H9 (cell line): Measurements from ENCODE around the gene AP1G2. TPM values are rescaled to one million over a fixed set of nuclear protein-coding genes. Genes with fewer than 3 reads are reported as not detected.
A peak's percentile ranks its signal among the peaks of the same experiment; 100 is the strongest.

Experiments used
- DNase-seq: peaks from one replicate; pipeline ENCODE4 v3.0.0-alpha.2; 2017
- H2AFZ ChIP-seq: one replicate; pipeline ENCODE4 v1.6.1; 2013; ENCODE audit warnings: mild to moderate bottlenecking, low read length, control low read depth, moderate library complexity
- H2AK5ac ChIP-seq: 2 replicates; pipeline ENCODE4 v1.6.1; 2013; ENCODE audit warnings: low read length, control low read depth, mixed read lengths; ENCODE audit not compliant: insufficient read length
- H2BK120ac ChIP-seq: one replicate; pipeline ENCODE4 v1.6.1; 2013; ENCODE audit warnings: low read depth, mild to moderate bottlenecking, low read length, control low read depth, inconsistent platforms; ENCODE audit not compliant: poor library complexity, severe bottlenecking
- H2BK12ac ChIP-seq: 2 replicates; pipeline ENCODE4 v1.6.1; 2013; ENCODE audit warnings: low read length, control low read depth, mixed read lengths, low read depth; ENCODE audit not compliant: insufficient read length
- H2BK15ac ChIP-seq: 2 replicates; pipeline ENCODE4 v1.6.1; 2013; ENCODE audit warnings: low read depth, low read length, control low read depth
- H2BK20ac ChIP-seq: one replicate; pipeline ENCODE4 v1.6.1; 2013; ENCODE audit warnings: low read depth, mild to moderate bottlenecking, low read length, control low read depth, inconsistent platforms; ENCODE audit not compliant: poor library complexity, severe bottlenecking
- H2BK5ac ChIP-seq: 2 replicates; pipeline ENCODE4 v1.6.1; 2013; ENCODE audit warnings: low read length, control low read depth, mixed read lengths; ENCODE audit not compliant: insufficient read length
- H3K14ac ChIP-seq: 2 replicates; pipeline ENCODE4 v1.6.1; 2013; ENCODE audit warnings: low read length, control low read depth; ENCODE audit not compliant: insufficient read depth
- H3K18ac ChIP-seq: 2 replicates; pipeline ENCODE4 v1.6.1; 2013; ENCODE audit warnings: low read depth, mild to moderate bottlenecking, mixed read lengths, low read length, control low read depth; ENCODE audit not compliant: insufficient read length
- H3K23ac ChIP-seq: 2 replicates; pipeline ENCODE4 v1.6.1; 2013; ENCODE audit warnings: low read length, control low read depth, mixed read lengths, low read depth; ENCODE audit not compliant: insufficient read length
- H3K23me2 ChIP-seq: 2 replicates; pipeline ENCODE4 v1.6.1; 2013; ENCODE audit warnings: low read depth, mild to moderate bottlenecking, mixed read lengths, low read length, control low read depth; ENCODE audit not compliant: insufficient read length, poor library complexity, severe bottlenecking
- H3K27ac ChIP-seq: 2 replicates; pipeline ENCODE4 v1.5.1; 2013; ENCODE audit warnings: low read length, control low read depth, mixed read lengths, low read depth; ENCODE audit not compliant: insufficient read length
- H3K27me3 ChIP-seq: 2 replicates; pipeline ENCODE4 v1.6.1; 2013; ENCODE audit warnings: low read length, control low read depth, inconsistent platforms; ENCODE audit not compliant: insufficient read depth
- H3K4ac ChIP-seq: 2 replicates; pipeline ENCODE4 v1.6.1; 2013; ENCODE audit warnings: low read depth, mild to moderate bottlenecking, control low read depth, inconsistent platforms, low read length, moderate library complexity
- H3K4me1 ChIP-seq: 2 replicates; pipeline ENCODE4 v1.6.1; 2013; ENCODE audit warnings: low read length, control low read depth, inconsistent platforms; ENCODE audit not compliant: insufficient read depth
- H3K4me2 ChIP-seq: 2 replicates; pipeline ENCODE4 v1.6.1; 2013; ENCODE audit warnings: low read length, control low read depth, mixed read lengths; ENCODE audit not compliant: insufficient read length, insufficient read depth
- H3K56ac ChIP-seq: 2 replicates; pipeline ENCODE4 v1.6.1; 2013; ENCODE audit warnings: low read depth, mild to moderate bottlenecking, mixed read lengths, low read length, control low read depth; ENCODE audit not compliant: insufficient read length
- H3K79me1 ChIP-seq: 2 replicates; pipeline ENCODE4 v1.6.1; 2013; ENCODE audit warnings: low read depth, mild to moderate bottlenecking, moderate library complexity, low read length, control low read depth, inconsistent platforms; ENCODE audit not compliant: insufficient read depth, poor library complexity, severe bottlenecking
- H3K79me2 ChIP-seq: 2 replicates; pipeline ENCODE4 v1.6.1; 2013; ENCODE audit warnings: low read length, control low read depth, inconsistent platforms; ENCODE audit not compliant: insufficient read depth
- H3K9ac ChIP-seq: 2 replicates; pipeline ENCODE4 v1.6.1; 2013; ENCODE audit warnings: low read length, control low read depth, mixed read lengths; ENCODE audit not compliant: insufficient read length; ENCODE audit errors: extremely low read depth
- H3K9me3 ChIP-seq: one replicate; pipeline ENCODE4 v1.6.1; 2013; ENCODE audit warnings: low read depth, low read length, inconsistent platforms; ENCODE audit not compliant: control insufficient read depth
- H3T11ph ChIP-seq: one replicate; pipeline ENCODE4 v1.6.1; 2013; ENCODE audit warnings: mild to moderate bottlenecking, low read length, control low read depth, inconsistent platforms
- H4K20me1 ChIP-seq: one replicate; pipeline ENCODE4 v1.6.1; 2013; ENCODE audit not compliant: control insufficient read depth, insufficient read length, insufficient read depth
- H4K5ac ChIP-seq: 2 replicates; pipeline ENCODE4 v1.6.1; 2013; ENCODE audit warnings: low read depth, mild to moderate bottlenecking, mixed read lengths, low read length, control low read depth; ENCODE audit not compliant: insufficient read length
- H4K8ac ChIP-seq: replicated peaks from 2 replicates; pipeline ENCODE4 v1.6.1; 2013; ENCODE audit warnings: low read length, control low read depth, mixed read lengths, low read depth; ENCODE audit not compliant: insufficient read length
- H4K91ac ChIP-seq: 2 replicates; pipeline ENCODE4 v1.6.1; 2013; ENCODE audit warnings: low read depth, mild to moderate bottlenecking, moderate library complexity, mixed read lengths, low read length, control low read depth; ENCODE audit not compliant: insufficient read length
- H3K27ac Mint-ChIP-seq, 3 experiments: 2 replicates in 2 of 3; 3 replicates in 1 of 3; pipeline ENCODE4 v1.8.0; 2020 to 2021; ENCODE audit warnings: mixed read lengths in 3 of 3, mild to moderate bottlenecking in 1 of 3, moderate library complexity in 1 of 3
- H3K27me3 Mint-ChIP-seq: 2 replicates; pipeline ENCODE4 v1.8.0; 2021; ENCODE audit warnings: low read depth, mild to moderate bottlenecking, moderate library complexity, mixed read lengths
- H3K36me3 Mint-ChIP-seq, 3 experiments: 2 replicates in 2 of 3; 3 replicates in 1 of 3; pipeline ENCODE4 v1.8.0; 2020 to 2021; ENCODE audit warnings: low read depth in 3 of 3, mixed read lengths in 3 of 3; ENCODE audit not compliant: insufficient read depth in 1 of 3
- H3K4me1 Mint-ChIP-seq, 2 experiments: 2 replicates each; pipeline ENCODE4 v1.8.0; 2020; ENCODE audit warnings: mixed read lengths in 2 of 2
- H3K4me3 Mint-ChIP-seq, 2 experiments: 2 replicates in 1 of 2; 3 replicates in 1 of 2; pipeline ENCODE4 v1.8.0; 2020 to 2021; ENCODE audit warnings: mild to moderate bottlenecking in 2 of 2, mixed read lengths in 2 of 2, moderate library complexity in 1 of 2
- H3K9me3 Mint-ChIP-seq, 2 experiments: 2 replicates in 1 of 2; 3 replicates in 1 of 2; pipeline ENCODE4 v1.8.0; 2020; ENCODE audit warnings: mild to moderate bottlenecking in 2 of 2, mixed read lengths in 2 of 2, moderate library complexity in 1 of 2
- CTCF ChIP-seq: fragments of 200-600 bp; sonication (generic); conservative IDR thresholded peaks from 3 replicates; pipeline ENCODE4 v1.8.0; 2021; ENCODE audit warnings: antibody characterized with exemption, mild to moderate bottlenecking
- WGBS: extraction: QIAGEN DNeasy Blood & Tissue Kit; methylation state at CpG from one replicate; pipeline ENCODE4 v1.1.7; 2013; ENCODE audit warnings: missing lambda C conversion rate, low lambda C conversion rate, mixed read lengths; ENCODE audit not compliant: insufficient read length; ENCODE audit errors: extremely low coverage; 5-methylcytosine and 5-hydroxymethylcytosine counted together
- total RNA-seq: library from RNA; stranded (reverse); gene quantifications from 2 replicates; pipeline ENCODE4 v1.2.1, GENCODE V29; 2021

Gene AP1G2
- total RNA-seq, 1 experiment from 2014 or later = 107 TPM

GRCh38 chr14:23565626-23566025 is 2.0 kb downstream of the AP1G2 start:
- H3K9ac ChIP-seq = no peak overlapping the region
- H3K4me2 ChIP-seq = no peak overlapping the region
- H3T11ph ChIP-seq = no peak overlapping the region
- H3K27me3 Mint-ChIP-seq = no peaks in the 10 kb centered on the region; the same call in 1 of the 2 replicates
- H3K27me3 ChIP-seq = no peaks in the 10 kb centered on the region
- no peak overlapping the region for H2BK120ac ChIP-seq
- no peak overlapping the region for H4K5ac ChIP-seq
- no peak overlapping the region for H4K91ac ChIP-seq
- no peak overlapping the region for H3K56ac ChIP-seq
- H3K4me3 Mint-ChIP-seq = peak overlapping the region in 1 of 2 experiments; percentile 4; a peak in 1 of 5 replicates
- H2AFZ ChIP-seq = no peak overlapping the region
- WGBS = no CpG with 5 or more reads among the region's 11 CpGs
- H3K9me3 ChIP-seq = no peaks in the 10 kb centered on the region
- no peaks in the 10 kb centered on the region for H3K9me3 Mint-ChIP-seq
- peaks cover 13 to 50% (median 45%) of the 10 kb centered on the region in 3 experiments for H3K36me3 Mint-ChIP-seq
- H3K27ac ChIP-seq = no peak overlapping the region
- no peak for TF ChIP-seq CTCF
- no peak overlapping the region for H2BK12ac ChIP-seq
- H3K14ac ChIP-seq = no peak overlapping the region; the same call in 1 of the 2 replicates
- H3K23ac ChIP-seq = no peak overlapping the region
- H3K18ac ChIP-seq = no peak overlapping the region
- peaks cover 3% of the 10 kb centered on the region for H4K20me1 ChIP-seq
- H2BK5ac ChIP-seq = no peak overlapping the region
- H2AK5ac ChIP-seq = no peak overlapping the region
- no peak overlapping the region for H2BK15ac ChIP-seq
- H3K23me2 ChIP-seq = peaks cover 3% of the 10 kb centered on the region
- no peak for DNase-seq
- no peaks in the 10 kb centered on the region for H3K79me2 ChIP-seq
- no peak overlapping the region for H3K4ac ChIP-seq
- H3K79me1 ChIP-seq = no peaks in the 10 kb centered on the region
- no peak overlapping the region for H2BK20ac ChIP-seq
- H4K8ac ChIP-seq = no peak overlapping the region
- H3K27ac Mint-ChIP-seq = no peak overlapping the region
- peaks cover 9% of the 10 kb centered on the region for H3K4me1 ChIP-seq
- H3K4me1 Mint-ChIP-seq = peaks cover 29 to 34% of the 10 kb centered on the region in 2 experiments
